Esophagus (tissue), 2 donors: ENCODE measurements around the gene CROCC2. TPM values are rescaled to one million over a fixed set of nuclear protein-coding genes. Genes with fewer than 3 reads are reported as not detected.

Source experiments
- H3K27ac ChIP-seq, 2 donors: one replicate each; pipeline ENCODE4 v1.5.1; 2013; ENCODE audit warnings: low read depth in 2 of 2, mild to moderate bottlenecking in 2 of 2, inconsistent platforms in 1 of 2, low read length in 1 of 2, moderate library complexity in 1 of 2
- H3K27me3 ChIP-seq, 2 donors: one replicate each; pipeline ENCODE4 v1.6.1; 2013; ENCODE audit warnings: low read length in 2 of 2, control low read depth in 1 of 2, mild to moderate bottlenecking in 1 of 2; ENCODE audit not compliant: insufficient read depth in 2 of 2, control insufficient read depth in 1 of 2
- H3K36me3 ChIP-seq, 2 donors: one replicate each; pipeline ENCODE4 v1.6.1; 2013; ENCODE audit warnings: low read length in 1 of 2; ENCODE audit not compliant: control insufficient read depth in 2 of 2, insufficient read depth in 2 of 2
- H3K4me1 ChIP-seq, 2 donors: one replicate each; pipeline ENCODE4 v1.6.1; 2013; ENCODE audit warnings: low read length in 1 of 2; ENCODE audit not compliant: control insufficient read depth in 2 of 2, insufficient read depth in 2 of 2
- H3K4me3 ChIP-seq, 2 donors: one replicate each; pipeline ENCODE4 v1.5.1; 2013; ENCODE audit warnings: low read length in 2 of 2, mild to moderate bottlenecking in 2 of 2, low read depth in 1 of 2, moderate library complexity in 1 of 2
- H3K9me3 ChIP-seq, 2 donors: one replicate each; pipeline ENCODE4 v1.6.1; 2013; ENCODE audit warnings: mild to moderate bottlenecking in 2 of 2, low read depth in 1 of 2, low read length in 1 of 2, moderate library complexity in 1 of 2; ENCODE audit not compliant: control insufficient read depth in 2 of 2, insufficient read depth in 1 of 2
- WGBS, 2 donors: extraction: QIAGEN DNeasy Blood & Tissue Kit; methylation state at CpG; one replicate each; pipeline ENCODE4 v1.1.7; 2013; 5-methylcytosine and 5-hydroxymethylcytosine counted together
- polyA plus RNA-seq, 2 donors: library from polyadenylated mRNA; stranded (reverse); fragments of 200-250 nt; gene quantifications; one replicate each; pipeline ENCODE4 v1.2.3, GENCODE V29; 2013
- donor health status: healthy with polysubstance abuse.
- donor health status: Bipolar disorder and iron deficiency.

CROCC2 gene
- polyA plus RNA-seq, 2 donors = 0.12 to 0.16 TPM

- Histone ChIP-seq H3K27me3 (peaks cover 0 to 3% of the 10 kb centered on the region in 2 donors), H3K4me3 (no peak overlapping the region), H3K4me1 (peaks cover 0 to 2% of the 10 kb centered on the region in 2 donors), H3K27ac (no peak overlapping the region), H3K36me3 (no peaks in the 10 kb centered on the region), H3K9me3 (peaks cover 0 to 1% of the 10 kb centered on the region in 2 donors)
- WGBS, 2 donors = 86 to 88% methylated on average over 11 of the region's 11 CpGs
Observed at GRCh38 chr2:240932724-240933047, 26.6 kb downstream of the CROCC2 start.

DNA sequence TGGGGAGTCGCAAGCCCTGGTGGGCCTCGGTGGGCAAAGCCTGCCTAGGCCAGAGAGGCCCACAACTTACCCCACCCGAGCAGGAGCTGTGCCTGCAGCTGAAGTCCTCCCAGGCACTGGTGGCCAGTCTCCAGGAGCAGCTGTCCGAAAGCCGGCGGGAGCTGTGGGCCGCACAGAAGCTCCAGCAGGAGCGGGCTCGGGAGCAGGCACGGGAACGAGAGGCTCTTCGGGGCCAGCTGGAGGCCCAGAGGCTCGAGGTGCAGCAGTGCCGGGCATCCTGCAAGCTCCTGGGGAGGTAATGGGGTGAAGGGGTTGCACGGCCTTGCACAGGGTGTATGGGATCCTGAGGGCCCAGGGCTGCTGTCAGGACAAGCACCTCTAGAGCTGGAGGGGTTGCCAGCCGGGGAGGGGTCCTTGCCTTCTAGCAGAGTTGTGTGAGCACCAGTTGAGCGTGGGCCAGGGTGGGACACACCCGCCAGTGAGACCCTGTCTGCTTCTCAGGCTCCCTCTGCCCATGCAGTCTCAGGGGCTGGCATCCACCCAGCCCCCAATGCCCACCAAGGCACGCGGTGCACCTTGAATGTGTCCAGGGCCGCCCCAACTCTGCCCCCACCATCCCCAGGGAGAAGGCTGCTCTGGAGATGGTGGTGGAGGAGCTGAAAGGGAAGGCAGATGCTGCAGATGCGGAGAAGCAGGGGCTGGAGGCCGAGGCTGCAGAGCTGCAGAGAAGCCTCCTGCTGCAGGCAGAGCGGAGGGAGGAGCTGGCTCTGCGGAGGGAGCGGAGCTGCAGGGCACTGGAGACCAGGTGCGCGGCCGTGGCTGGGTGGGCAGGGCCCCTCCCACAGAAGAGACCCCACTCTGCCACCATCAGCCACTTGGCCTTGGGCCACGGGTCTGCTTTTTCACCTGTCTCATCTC is 27.2 kb downstream of the CROCC2 start:
- Histone ChIP-seq H3K9me3 (peaks cover 0 to 2% of the 10 kb centered on the region in 2 donors), H3K4me1 (peaks cover 0 to 2% of the 10 kb centered on the region in 2 donors), H3K27ac (no peak overlapping the region), H3K27me3 (peaks cover 0 to 3% of the 10 kb centered on the region in 2 donors), H3K4me3 (no peak overlapping the region), H3K36me3 (no peaks in the 10 kb centered on the region)
- 80 to 89% methylated on average over 25 to 30 of the region's 30 CpGs for WGBS, 2 donors

DNA sequence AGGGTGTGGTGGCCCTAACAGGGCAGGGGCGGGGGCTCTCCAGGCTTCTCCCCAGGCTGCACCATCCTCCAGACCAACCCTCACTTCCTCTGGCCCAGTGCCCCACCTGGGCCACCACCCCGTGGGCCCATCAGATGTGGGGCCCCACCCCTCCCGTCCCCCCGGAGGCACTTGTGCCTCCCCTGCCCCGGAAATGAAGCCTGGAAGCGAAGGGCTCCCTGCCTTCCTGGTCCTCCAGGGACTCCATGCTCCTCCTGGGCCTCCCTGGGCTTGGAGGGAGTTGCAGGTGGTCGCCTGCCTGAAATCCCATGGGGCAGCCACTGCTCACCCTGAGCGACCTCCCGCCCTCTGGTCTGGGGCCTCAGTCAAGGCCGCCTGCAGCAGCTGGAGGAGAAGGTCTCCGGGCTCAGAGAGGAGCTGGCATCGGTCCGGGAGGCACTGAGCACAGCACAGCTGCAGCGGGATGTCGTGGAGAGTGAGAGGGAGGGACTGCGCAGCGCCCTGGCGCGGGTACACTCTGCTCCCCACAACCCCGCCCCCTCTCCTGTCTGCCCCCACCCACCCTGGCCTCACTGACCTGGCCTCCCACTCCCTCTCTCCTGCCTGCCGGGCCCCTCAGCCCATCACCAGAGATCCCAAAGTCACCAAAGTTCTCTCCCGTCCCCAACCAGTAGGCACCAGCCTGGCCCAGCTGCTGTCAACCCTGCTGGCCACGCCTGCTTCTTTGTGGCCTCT is 28.0 kb downstream of the CROCC2 start:
- Histone ChIP-seq H3K9me3 (peaks cover 0 to 2% of the 10 kb centered on the region in 2 donors), H3K4me1 (no peaks in the 10 kb centered on the region), H3K27me3 (peaks cover 0 to 3% of the 10 kb centered on the region in 2 donors), H3K4me3 (no peak overlapping the region), H3K27ac (no peak overlapping the region), H3K36me3 (no peaks in the 10 kb centered on the region)
- 78 to 79% methylated on average over 20 to 23 of the region's 23 CpGs for WGBS, 2 donors

DNA sequence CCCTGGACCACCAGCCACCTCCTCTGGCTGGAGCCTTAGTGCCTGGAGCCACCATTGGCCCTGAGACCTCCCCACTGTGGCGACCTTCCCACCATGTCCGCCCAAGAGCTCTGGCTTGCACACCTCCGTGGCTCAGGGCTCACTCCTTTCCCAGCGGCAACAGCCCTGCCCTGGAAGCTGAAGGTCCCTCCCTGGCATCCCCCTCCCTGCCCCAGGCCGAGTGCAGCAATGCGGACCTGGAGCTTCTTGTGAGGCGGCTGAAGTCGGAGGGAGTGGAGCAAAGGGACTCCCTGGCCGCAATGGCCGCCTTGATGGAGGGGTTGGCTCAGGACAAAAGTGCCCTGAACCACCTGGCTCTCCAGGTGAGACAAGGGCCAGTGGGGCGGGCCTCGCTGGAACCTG is 28.6 kb downstream of the CROCC2 start:
- H3K27ac ChIP-seq = no peak overlapping the region
- peaks cover 0 to 2% of the 10 kb centered on the region in 2 donors for H3K9me3 ChIP-seq
- no peak overlapping the region for H3K4me3 ChIP-seq
- peaks cover 0 to 3% of the 10 kb centered on the region in 2 donors for H3K27me3 ChIP-seq
- no peaks in the 10 kb centered on the region for H3K36me3 ChIP-seq
- WGBS, 2 donors = 89 to 94% methylated on average over 12 of the region's 12 CpGs
- H3K4me1 ChIP-seq = no peaks in the 10 kb centered on the region

GRCh38 chr2:240935103-240935876 is 29.2 kb downstream of the CROCC2 start:
- Histone ChIP-seq H3K4me3 (no peak overlapping the region), H3K27me3 (peaks cover 0 to 3% of the 10 kb centered on the region in 2 donors), H3K36me3 (no peaks in the 10 kb centered on the region), H3K4me1 (no peaks in the 10 kb centered on the region), H3K27ac (no peak overlapping the region), H3K9me3 (peaks cover 0 to 2% of the 10 kb centered on the region in 2 donors)
- 83 to 85% methylated on average over 25 of the region's 25 CpGs for WGBS, 2 donors

DNA sequence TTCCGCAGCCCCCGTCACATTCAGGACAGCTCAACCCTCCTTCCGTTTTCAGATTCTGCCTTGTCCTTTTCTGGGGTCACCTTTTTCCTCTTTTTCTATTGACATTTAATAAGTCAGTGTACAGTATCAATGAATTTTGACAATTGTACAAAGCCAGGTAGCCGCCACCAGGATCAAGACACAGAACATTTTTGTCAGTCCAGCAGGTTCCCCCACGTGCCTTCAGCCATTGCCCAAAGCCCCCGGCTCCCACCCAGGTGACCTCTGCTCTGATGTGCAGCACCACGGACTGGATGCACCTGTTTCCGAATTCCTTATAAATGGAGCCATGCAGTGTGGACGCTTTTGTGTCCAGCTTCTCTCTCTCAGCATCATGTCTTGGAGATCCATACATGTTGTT is 30.0 kb downstream of the CROCC2 start:
- Histone ChIP-seq H3K27ac (no peak overlapping the region), H3K27me3 (peaks cover 0 to 3% of the 10 kb centered on the region in 2 donors), H3K4me3 (no peak overlapping the region), H3K9me3 (peaks cover 0 to 2% of the 10 kb centered on the region in 2 donors), H3K4me1 (no peaks in the 10 kb centered on the region), H3K36me3 (no peaks in the 10 kb centered on the region)
- 82 to 89% methylated on average over 9 of the region's 9 CpGs for WGBS, 2 donors

DNA sequence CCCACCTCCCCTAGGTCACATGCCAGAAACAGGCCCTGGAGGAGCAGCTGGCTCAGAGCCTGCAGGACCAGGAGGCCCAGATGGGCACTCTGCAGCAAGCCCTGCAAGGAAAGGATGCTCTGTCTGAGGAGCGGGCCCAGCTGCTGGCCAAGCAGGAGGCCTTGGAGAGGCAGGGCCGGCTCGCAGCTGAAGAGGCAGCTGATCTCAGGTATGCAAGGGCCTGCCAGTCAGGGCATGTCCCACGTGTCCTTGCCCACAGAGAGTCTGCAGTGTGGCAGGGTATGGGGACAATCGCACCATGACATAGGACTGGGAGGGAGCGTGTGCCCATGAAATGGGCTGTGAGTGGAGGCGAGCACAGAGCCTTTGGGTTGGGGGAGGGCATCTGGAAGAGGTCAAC is 39.9 kb downstream of the CROCC2 start:
- Histone ChIP-seq H3K4me1 (peaks cover 0 to 9% of the 10 kb centered on the region in 2 donors), H3K4me3 (no peak overlapping the region), H3K27ac (no peak overlapping the region), H3K27me3 (no peaks in the 10 kb centered on the region), H3K36me3 (no peaks in the 10 kb centered on the region), H3K9me3 (peaks cover 0 to 5% of the 10 kb centered on the region in 2 donors)
- 70% methylated on average over 7 of the region's 7 CpGs for WGBS, 2 donors

DNA sequence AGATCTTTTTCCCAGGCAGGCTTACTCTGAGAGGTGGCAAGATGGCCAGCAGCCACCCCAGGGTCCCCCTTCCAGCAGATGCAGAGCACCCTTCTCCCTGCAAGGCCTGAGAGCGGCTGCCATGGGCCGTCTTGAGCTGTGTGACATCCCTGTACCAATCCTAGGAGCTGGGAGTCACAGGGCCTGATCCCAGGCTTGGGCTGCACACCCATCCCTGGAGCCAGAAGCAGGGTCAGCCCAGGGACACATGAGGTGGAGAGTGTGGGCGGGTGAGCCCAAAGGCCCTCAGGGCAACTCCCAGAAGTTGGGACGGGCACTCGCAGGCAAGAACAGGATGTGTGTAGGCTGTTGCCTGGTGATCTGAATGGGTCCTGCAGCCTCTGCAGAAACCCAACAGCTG is 40.5 kb downstream of the CROCC2 start:
- no peaks in the 10 kb centered on the region for H3K27me3 ChIP-seq
- no peak overlapping the region for H3K27ac ChIP-seq
- peaks cover 0 to 9% of the 10 kb centered on the region in 2 donors for H3K4me1 ChIP-seq
- H3K9me3 ChIP-seq = peaks cover 0 to 5% of the 10 kb centered on the region in 2 donors
- H3K4me3 ChIP-seq = no peak overlapping the region
- WGBS, 2 donors = 39 to 65% methylated on average over 5 of the region's 5 CpGs
- no peaks in the 10 kb centered on the region for H3K36me3 ChIP-seq

DNA sequence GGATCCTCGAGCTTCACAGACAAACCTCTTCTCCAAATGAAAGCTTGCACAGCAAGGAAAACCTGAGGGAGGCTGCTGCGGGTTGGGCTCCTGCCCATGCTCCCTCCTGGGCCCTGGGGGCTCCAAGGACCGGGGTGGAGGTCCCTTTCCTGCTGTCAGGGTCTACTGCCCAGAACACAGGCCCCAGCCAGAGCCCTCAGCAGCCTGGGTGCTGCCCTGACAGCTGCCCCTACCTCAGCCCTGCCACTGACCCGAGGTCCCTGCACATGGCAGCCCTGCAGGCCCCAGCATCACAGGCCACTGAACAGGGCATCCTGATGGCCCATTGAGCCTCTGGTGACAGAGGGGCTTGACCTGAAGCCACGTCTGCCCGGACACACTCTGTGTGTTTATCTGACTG is 41.0 kb downstream of the CROCC2 start:
- no peaks in the 10 kb centered on the region for H3K27me3 ChIP-seq
- H3K9me3 ChIP-seq = peaks cover 0 to 5% of the 10 kb centered on the region in 2 donors
- peaks cover 0 to 9% of the 10 kb centered on the region in 2 donors for H3K4me1 ChIP-seq
- H3K36me3 ChIP-seq = no peaks in the 10 kb centered on the region
- no peak overlapping the region for H3K27ac ChIP-seq
- H3K4me3 ChIP-seq = no peak overlapping the region
- WGBS, 2 donors = 78 to 81% methylated on average over 6 of the region's 6 CpGs
